Stimulated activated CD4-positive, alpha-beta T cell treated with anti-CD3 and anti-CD28 coated beads, Interleukin-15, amount 100 ng/mL, for 24 hours (primary cell): ENCODE measurements around the gene TARS3.
"Not testable (repeated sequence)": the region's sequence is repeated elsewhere in the genome, so short reads cannot be mapped to it uniquely, and the experiment has no call there.

Source experiments
- DNase-seq: peaks from one replicate; pipeline ENCODE4 v3.0.0-alpha.2; 2020

The TARS3 gene

DNA sequence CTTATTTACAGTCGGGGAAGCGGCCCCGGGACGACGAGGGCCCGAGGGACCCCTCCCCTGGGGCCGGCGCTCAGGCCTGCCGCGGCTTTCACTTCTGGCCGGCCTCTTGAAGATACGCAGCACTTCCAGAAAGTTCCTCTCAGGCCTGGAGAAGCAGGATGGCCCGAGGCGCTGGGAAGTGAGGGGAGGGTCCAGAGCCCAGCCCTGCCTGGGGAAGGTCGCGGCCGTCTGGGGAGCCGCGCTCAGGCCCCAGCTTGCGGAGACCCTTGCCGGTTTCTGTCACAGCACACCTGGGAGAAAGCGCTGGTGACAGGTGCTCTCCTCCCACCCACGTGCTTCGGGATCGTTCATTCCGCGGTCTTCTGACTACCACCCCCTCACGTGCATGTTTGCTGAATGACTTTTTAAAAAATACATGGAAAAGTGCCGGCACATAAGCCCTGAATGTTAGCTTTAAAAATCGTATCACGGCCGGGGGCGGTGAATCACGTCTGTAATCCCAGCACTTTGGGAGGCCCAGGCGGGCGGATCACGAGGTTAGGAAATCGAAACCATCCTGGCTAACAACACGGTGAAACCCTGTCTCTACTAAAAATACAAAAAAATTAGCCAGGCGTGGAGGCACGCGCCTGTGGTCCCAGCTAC, 71.4 kb downstream of the TARS3 start:
- peak; percentile 26 for DNase-seq

DNA sequence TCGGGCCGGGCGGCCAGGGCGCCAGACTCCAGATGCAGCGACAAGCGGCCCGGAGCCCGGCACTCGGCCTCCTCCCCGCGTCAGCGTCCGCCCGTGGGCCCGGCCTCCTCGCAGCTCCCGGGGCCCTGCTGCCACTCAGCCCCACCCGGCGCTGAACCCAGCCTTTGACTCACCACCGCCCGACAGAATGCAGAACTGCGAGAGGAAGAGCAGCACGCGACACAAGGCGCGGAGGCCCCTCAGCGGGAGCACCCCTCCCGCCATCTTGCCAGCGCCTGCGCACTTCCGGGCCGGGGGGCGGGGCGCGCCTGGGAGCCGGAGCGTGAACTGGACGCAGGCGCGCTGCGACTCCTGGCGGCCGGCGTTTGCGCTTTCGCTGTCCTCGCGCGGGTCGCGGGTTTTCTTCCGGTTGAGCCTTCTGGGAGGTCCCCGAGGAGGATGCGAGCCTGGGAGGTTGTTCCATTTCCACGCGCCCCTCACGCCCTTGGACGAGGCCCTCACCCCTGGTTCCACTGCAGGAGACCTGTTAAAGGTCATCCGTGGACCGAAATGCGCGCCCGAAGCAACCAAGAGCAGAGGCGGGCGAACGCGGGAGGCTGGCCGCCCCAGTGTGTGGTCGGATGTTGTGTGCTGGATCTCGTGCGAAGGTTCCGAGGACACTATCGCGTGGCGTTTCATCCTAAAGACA, 72.0 kb downstream of the TARS3 start, which contains the start of gene TM2D3:
TM2D3 (minus strand) TSS at position 284 of the 688 bp plus-strand sequence; CDS start at position 264, 20 bp downstream.
- DNase-seq = peak; percentile 96

DNA sequence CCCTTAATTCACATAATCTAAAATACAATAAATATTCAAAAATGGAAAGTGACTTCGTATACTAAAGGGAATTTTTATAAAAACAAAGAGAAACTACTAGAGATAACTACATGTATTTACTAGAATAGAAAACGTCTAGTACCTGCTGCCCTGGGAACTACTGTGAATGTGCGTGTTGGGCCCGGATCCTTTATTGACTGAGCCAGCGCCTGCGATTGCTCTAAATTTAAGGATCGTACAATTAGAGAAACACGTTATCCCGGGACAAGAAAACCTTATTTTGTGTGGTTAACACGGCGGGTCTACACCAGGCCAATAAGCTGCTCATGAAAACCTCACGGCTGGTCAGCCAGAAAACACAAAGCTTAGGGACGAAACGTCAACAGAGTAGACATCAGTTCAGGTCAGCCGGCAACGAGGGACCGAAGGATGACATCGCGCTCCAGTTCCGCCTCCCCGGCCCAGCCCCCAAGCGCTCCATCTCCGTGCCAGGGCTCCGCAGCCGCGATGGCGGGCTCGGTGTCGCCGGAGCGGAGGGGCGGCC, 72.6 kb downstream of the TARS3 start:
- DNase-seq = no peak

DNA sequence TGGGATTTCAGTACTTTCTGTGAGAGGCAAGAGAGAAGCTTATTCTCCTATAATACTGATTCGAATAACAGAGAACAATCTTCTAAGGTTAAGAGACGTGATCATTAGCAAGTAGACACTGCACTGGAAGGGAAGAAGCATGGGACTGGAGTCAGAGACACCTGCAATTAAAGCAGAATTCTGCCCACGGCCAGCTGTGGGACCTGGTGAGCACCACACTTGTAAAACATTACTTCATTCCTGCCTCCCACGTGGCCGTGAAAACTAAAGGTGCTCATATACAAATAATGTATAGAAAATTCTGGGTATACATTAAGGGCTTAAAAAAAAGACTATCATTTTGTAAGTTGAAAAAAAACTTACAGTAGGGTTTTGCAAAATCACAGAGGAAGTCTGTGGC, 74.1 kb downstream of the TARS3 start:
- DNase-seq = no peak

GRCh38 chr15:101648356-101648755, 75.9 kb downstream of the TARS3 start:
- DNase-seq = no peak

DNA sequence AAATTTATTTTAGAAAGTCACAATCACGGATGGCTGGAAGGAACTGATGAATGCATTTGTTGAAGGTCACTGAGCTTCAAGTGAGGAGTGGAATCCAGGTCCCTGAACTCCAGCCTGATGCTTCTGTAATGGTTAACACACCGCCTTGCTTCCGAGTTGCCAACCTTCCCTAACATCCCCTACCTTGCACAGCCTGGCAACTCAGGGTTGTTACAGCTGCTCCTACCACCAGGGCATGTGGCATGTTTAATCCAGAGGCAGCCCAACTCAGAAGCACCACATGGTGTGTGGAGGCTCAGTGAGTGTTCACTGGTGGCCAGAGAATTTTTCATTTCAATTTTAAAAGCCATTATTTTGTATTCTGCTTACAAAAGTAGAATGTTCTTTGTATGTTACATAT, 77.0 kb downstream of the TARS3 start:
- no peak for DNase-seq

- DNase-seq = no peak
These were observed 77.6 kb downstream of the TARS3 start for GRCh38 chr15:101646672-101647071.

DNA sequence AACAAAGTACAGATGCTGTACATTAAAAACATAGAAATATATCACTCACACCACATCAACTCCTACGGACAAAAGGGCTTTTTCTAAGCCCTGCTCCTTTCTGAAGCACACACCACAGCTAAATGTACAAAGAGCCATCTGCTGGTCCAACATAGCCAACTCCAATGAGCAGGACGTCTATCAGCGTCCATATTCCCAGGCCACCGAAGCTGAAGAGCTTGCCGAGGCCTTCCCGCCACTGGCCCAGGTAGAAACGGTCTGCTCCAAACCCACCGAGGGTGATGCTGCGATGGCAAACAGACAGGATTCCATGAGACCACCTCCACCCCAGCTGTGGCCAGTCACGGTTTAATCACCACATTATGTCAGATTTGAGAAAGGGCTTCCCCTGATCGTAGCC, 81.9 kb downstream of the TARS3 start:
- DNase-seq = no peak

DNA sequence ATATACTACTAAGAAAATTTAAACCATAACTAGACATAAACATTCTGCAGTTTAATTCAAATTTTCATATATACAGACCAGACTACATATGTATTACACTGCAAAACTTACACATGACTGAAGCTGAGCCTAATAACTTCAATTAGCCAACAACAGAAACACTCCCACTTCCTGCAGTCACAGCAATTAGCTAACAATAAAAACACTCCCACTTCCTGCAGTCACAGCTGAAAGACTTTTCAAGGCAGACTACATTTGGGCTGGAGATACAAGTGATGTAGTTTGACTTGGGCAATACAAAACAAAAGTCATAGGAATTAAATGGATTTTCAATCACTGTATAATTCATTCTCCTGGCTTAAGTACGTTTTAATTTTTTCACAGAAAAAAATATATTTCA, 82.4 kb downstream of the TARS3 start:
- DNase-seq = no peak

DNA sequence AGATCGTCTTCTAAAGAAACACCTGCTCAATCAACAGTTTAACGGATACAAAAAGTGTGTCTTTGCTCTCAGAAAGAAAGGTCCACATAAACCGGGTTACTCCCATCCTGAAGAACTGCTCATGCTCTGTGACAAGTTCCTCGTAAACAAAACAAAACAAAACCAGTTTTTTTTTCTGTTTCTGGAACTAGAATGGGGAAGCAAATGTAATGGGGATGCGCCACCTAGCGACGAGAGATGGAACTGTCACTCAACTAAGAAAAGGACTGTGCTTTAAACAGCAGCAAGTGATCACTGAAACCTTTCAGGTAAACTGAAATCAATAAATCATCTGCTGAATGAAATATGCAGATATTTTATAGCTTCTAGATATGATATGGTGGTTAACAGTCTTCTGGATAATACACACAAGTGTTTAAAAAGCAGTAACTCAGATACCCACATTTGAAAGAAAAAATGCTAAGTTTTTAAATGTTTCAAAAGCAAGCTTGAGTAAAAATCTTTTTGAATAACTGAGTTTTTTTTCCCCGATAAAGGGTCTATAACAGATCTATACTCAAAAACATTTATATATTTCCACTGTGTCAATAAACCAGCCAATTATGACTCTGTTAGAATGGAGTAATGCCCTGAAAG, 83.0 kb downstream of the TARS3 start:
- peak; percentile 72 for DNase-seq

DNA sequence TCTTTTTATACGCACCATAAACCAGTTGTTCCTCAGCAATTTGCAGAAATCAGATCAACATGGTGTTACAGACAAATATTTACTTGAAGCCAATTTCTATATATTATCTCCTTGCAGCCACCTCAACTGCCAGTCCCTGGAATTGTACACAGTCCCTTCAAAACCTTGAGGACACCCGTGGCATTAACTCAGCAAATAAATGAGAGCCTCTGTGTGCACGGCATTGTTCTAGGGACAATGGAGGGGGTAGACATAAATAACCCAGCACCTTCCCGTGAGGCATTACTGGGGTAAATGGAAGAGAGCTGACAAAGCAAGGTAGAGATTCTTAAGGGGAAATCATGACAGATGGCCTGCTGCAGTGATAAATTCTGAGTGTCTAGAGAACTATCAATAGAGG, 84.6 kb downstream of the TARS3 start:
- no peak for DNase-seq

GRCh38 chr15:101637919-101638318, 86.4 kb downstream of the TARS3 start:
- no peak for DNase-seq

DNA sequence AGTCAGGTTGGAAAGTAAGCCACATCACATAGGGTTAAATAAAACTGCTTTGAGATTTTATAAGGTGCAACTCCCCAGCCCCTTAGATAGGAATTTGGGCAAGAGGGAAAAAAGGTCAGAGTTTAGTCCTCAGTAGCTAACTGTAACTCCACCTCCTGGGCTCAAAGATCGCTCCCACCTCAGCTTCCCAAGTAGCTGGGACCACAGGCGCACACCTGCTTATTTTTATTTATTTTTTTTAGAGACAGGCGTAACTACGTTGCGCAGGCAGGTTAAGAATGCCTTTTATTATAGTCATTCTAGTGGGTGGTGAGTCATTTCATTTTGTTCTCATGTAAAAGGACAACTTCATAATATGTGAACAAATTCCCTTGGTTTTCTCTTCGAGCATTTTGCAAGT, 86.8 kb downstream of the TARS3 start:
- DNase-seq = no peak

DNA sequence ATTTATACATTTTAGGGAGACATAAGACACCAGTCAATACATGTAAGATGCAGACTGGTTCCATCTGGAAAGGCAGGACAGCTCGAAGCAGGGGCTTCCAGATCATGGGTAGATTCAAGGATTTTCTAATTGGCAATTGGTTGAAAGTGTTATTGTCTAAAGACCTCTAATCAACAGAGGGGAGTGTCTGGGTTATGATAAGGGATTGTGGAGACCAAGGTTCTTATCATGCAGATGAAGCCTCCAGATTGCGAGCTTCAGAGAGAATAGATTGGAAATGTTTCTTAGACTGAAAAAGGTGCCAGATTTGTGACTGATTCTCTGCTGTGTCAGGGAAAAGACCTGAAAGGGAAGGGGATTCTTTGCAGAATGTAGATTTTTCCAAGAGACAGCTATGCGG, 87.2 kb downstream of the TARS3 start:
- DNase-seq = no peak

GRCh38 chr15:101635944-101636727, 88.1 kb downstream of the TARS3 start:
- no peak for DNase-seq

DNA sequence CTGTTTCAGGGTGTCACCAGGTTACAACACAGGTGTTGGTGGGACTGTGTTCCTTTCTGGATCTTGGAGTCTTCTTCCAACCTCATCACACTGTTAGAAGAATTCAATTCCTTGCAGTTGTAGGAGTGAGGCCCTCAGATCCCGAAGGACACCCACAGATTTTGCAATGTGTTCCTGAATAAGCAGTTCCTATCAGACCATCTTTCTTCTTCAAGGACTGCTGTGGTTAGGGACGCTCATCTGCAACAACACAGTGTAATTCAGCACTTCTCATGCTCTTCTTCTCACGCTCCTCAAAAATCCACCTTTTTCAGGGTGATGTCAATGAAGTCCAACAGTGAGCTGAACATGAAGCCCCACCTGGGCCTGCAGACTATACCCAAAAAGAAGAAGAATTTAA, 90.9 kb downstream of the TARS3 start:
- DNase-seq = no peak

DNA sequence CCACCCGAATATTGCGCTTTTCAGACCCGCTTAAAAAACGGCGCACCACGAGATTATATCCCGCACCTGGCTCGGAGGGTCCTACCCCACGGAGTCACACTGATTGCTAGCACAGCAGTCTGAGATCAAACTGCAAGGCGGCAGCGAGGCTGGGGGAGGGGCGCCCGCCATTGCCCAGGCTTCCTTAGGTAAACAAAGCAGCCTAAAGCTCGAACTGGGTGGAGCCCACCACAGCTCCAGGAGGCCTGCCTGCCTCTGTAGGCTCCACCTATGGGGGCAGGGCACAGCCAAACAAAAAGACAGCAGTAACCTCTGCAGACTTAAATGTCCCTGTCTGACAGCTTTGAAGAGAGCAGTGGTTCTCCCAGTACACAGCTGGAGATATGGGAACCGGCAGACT, 97.5 kb downstream of the TARS3 start:
- DNase-seq = not testable (repeated sequence)

DNA sequence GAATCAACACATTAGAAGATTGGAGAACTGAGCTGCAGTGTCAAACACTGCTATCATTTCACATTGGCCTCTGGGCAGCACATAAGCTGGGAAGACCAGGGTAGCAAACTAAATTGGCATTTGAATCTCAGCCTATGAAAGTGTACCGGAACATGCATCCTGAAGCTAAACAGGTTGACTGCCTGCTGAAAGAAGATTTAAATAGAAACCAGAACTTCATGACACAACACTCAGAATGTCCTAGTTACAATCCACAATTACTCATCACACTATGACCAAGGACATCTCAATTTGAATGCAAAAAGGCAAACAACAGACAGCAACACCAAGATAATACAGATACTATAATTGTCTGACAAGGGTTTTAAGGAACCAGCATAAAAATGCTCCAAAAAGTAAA, 98.3 kb downstream of the TARS3 start:
- DNase-seq = no peak

- no peak for DNase-seq
These were observed 99.1 kb downstream of the TARS3 start for GRCh38 chr15:101625184-101625583.

- no peak for DNase-seq
These were observed 100.6 kb downstream of the TARS3 start for GRCh38 chr15:101623367-101624304.

DNA sequence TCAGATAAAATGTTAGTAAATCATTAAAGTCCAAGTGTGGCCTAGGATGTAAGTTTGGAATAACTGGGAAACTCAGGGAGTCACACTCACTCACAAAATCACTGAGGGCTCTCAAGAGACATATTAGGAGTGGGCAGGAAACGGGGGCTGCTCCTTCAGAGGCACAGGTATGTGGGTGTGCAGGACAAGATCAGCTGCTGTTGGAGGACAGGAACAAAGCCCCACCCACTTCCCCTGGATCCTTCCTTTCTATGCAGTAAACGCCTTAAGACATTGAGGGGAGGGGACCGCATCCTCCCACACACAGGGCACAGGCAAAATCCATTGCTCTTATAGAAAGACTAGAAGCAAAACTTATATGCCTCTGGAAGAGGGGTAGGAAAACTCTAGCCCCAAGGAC, 102.3 kb downstream of the TARS3 start:
- DNase-seq = no peak

DNA sequence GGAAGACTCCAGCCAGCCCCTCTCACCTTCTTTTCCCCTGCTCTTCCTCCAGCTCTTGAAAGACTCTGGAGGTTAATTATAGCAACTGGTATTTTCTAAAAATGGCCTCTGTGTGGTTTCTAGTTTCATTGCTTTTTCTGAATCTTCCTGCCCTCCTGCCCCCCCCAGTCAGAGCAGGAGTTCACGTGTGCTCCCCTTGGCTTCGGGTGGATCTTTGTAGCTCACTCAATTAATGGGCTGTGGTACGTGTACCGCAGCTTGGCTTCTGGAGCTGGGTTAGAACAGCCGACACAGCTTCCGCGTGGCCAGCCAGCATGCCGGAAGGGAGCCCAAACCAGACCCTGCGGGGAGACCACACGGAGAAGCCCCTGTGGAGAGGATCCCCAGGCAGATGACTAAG, 103.6 kb downstream of the TARS3 start:
- DNase-seq = no peak
